Inflammatory macrophage treated with lipopolysaccharide for 4 hours (primary cell): Measurements from ENCODE around the gene ACAA1.
"Not testable (repeated sequence)": the region's sequence is repeated elsewhere in the genome, so short reads cannot be mapped to it uniquely, and the experiment has no call there.

ENCODE experiments used
- DNase-seq: peaks from one replicate; pipeline ENCODE4 v3.0.0-alpha.2; 2020

The ACAA1 gene

GRCh38 chr3:38099518-38099917 is 37.4 kb downstream of the ACAA1 start:
- no peak for DNase-seq

GRCh38 chr3:38098376-38098723 is 38.6 kb downstream of the ACAA1 start:
- DNase-seq = no peak

GRCh38 chr3:38097446-38098375 is 39.2 kb downstream of the ACAA1 start:
- DNase-seq = no peak

GRCh38 chr3:38095669-38096483 is 41.1 kb downstream of the ACAA1 start:
- no peak for DNase-seq

GRCh38 chr3:38094999-38095398 is 41.9 kb downstream of the ACAA1 start:
- DNase-seq = no peak

GRCh38 chr3:38090453-38090852 is 46.5 kb downstream of the ACAA1 start:
- DNase-seq = no peak

GRCh38 chr3:38089163-38089562 is 47.8 kb downstream of the ACAA1 start:
- DNase-seq = no peak

GRCh38 chr3:38088126-38089078 is 48.5 kb downstream of the ACAA1 start:
- no peak for DNase-seq

GRCh38 chr3:38087278-38087677 is 49.6 kb downstream of the ACAA1 start:
- DNase-seq = not testable (repeated sequence)

- DNase-seq = no peak
These were observed 50.4 kb downstream of the ACAA1 start for GRCh38 chr3:38086496-38086895.

- no peak for DNase-seq
These were observed 51.0 kb downstream of the ACAA1 start for GRCh38 chr3:38085943-38086324.

GRCh38 chr3:38085311-38085942 is 51.5 kb downstream of the ACAA1 start:
- no peak for DNase-seq

GRCh38 chr3:38084334-38085310 is 52.3 kb downstream of the ACAA1 start:
- DNase-seq = no peak

GRCh38 chr3:38083871-38084333 is 53.0 kb downstream of the ACAA1 start:
- DNase-seq = no peak

- not testable (repeated sequence) for DNase-seq
These were observed 53.7 kb downstream of the ACAA1 start for GRCh38 chr3:38083254-38083653.

- not testable (repeated sequence) for DNase-seq
These were observed 54.6 kb downstream of the ACAA1 start for GRCh38 chr3:38082296-38082695.

GRCh38 chr3:38077073-38077472 is 59.9 kb downstream of the ACAA1 start:
- DNase-seq = not testable (repeated sequence)
